GM13976 (cell line): ENCODE results near the gene TNFRSF17.

ENCODE experiments used
- DNase-seq: peaks from one replicate; pipeline ENCODE4 v3.0.0; 2012; ENCODE audit warnings: low spot score
- in situ Hi-C: fragments of 300-500 bp; cut with MboI; formaldehyde crosslinking; loops from one replicate; pipeline ENCODE4 v1.12.0; 2022; ENCODE audit warnings: low sequenced_read_pairs, mixed read lengths, inconsistent platforms; ENCODE audit not compliant: unreplicated experiment
- TF ChIP-seq, protein P1 (sequence below): IDR thresholded peaks from 2 replicates; pipeline ENCODE4 v1.5.1; 2012; ENCODE audit warnings: borderline replicate concordance, mild to moderate bottlenecking; ENCODE audit not compliant: insufficient read depth; ENCODE audit errors: extremely low read depth, missing control alignments, control extremely low read depth

TNFRSF17 gene

DNA sequence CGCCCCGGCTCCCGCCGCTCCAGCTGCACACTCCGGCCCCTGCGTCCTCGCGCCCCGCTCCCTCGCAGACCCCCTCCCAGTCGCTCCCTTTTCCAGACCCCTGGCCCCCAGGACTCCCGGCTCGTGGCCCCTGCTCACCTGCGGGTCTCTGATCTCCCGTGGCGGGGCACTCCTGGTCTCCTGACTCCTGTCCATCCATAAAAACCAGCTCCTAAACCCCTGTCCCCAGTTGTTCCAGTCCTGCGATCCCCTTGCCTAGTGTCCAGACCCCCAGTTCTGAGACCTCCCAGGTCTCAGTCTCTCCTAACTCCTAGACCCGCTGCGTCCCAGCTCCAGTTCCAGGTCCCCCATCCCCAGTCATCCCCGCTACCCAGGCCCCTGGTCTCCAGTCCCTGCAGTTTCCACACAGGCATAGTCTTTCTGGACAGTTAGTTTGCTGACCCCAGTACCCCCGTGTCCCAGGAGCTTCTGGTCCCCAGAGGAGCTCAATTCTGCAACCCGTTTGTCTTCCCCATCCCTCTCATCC lies 11.9 kb downstream of the TNFRSF17 start:
- no peak for DNase-seq
- in situ Hi-C loops: no loop called here
- TF ChIP-seq, protein P1, sequence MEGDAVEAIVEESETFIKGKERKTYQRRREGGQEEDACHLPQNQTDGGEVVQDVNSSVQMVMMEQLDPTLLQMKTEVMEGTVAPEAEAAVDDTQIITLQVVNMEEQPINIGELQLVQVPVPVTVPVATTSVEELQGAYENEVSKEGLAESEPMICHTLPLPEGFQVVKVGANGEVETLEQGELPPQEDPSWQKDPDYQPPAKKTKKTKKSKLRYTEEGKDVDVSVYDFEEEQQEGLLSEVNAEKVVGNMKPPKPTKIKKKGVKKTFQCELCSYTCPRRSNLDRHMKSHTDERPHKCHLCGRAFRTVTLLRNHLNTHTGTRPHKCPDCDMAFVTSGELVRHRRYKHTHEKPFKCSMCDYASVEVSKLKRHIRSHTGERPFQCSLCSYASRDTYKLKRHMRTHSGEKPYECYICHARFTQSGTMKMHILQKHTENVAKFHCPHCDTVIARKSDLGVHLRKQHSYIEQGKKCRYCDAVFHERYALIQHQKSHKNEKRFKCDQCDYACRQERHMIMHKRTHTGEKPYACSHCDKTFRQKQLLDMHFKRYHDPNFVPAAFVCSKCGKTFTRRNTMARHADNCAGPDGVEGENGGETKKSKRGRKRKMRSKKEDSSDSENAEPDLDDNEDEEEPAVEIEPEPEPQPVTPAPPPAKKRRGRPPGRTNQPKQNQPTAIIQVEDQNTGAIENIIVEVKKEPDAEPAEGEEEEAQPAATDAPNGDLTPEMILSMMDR: no peak

DNA sequence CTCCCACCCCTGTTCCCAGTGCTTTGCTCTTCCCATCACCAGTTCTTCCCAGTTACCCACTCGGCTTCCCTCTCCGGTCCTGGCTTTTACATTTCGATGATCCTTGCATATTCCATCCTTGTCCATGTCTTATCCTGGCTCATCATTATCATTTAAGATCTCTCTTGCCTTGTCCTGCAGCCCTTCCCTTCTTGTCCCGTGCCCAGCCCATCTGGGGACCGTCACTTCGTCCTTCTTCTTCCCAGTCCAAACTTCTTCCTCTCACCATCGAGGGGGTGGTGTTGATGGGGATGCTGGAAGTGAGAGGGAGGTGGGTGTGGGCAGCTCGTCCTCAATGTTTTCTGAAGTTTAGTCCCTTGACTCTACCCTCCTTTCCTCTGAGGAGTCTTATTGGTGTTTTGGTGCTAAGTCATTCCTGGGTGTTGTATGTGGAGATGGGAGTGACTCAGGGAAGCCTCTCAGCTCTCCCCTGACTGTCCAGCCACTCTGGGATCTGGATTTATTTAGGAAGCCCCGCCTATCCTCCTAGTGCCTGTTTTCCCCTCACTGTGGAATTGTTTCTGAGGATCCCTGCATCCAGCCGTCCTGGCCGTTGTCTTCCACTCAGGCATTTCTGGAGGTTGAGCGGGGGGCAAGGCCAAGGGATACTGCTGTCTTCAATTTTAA lies 12.5 kb downstream of the TNFRSF17 start:
- in situ Hi-C loops: no loop called here
- DNase-seq: no peak
- TF ChIP-seq, protein P1: no peak

DNA sequence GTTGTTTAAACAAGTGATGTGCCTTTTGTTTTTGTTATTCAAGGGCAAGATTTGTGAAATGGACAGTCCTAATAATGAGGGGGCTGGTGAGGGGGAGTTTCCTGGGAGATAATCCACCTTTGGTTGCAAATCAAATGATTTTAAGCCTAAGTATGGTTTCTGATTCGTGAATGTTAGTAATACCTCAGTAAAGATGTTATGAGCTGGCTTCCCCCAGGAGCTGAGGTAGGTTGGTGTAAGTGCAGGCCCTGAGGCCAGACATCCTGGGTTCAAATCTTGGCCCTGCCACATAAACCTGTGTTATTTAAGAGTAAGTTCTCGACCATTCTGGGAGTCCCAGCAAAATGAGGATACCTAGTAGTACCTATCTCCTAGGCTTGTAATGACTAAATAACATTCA lies 13.1 kb downstream of the TNFRSF17 start:
- in situ Hi-C loops: no loop called here
- no peak for DNase-seq
- TF ChIP-seq, protein P1: no peak

- no peak for DNase-seq
- TF ChIP-seq, protein P1: no peak
- in situ Hi-C loops: no loop called here
These were observed 14.1 kb downstream of the TNFRSF17 start for GRCh38 chr16:11979013-11979672.

- peak; percentile 46 for DNase-seq
- in situ Hi-C loops: no loop called here
- TF ChIP-seq, protein P1: no peak
These were observed 15.3 kb downstream of the TNFRSF17 start for GRCh38 chr16:11980136-11980844.

DNA sequence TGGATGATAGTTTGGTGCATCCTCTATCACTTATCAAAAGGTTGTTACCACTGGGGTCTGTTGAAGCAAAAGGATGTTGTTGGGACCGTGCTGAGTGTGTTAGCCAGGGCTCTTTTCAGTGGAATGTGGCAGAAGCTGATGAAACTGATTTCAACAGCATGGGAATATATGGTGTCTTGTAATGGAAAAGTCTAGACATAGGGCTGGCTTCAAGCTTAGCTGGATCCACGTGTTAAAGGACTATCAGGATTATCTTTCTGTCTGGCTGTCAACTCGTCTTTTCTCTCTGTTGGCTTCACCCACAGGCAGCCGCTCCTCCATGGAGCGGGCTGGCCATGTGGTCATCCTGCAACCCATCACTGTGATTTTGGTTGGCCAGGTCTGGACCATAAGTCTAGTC lies 20.2 kb downstream of the TNFRSF17 start:
- TF ChIP-seq, protein P1: no peak
- no peak for DNase-seq
- in situ Hi-C loops: no loop called here
